Kidney tubule cell (primary cell): ENCODE measurements around the gene GALNS.
A peak's percentile ranks its signal among the peaks of the same experiment; 100 is the strongest.
"Not testable (repeated sequence)": the region's sequence is repeated elsewhere in the genome, so short reads cannot be mapped to it uniquely, and the experiment has no call there.

Experiments
- DNase-seq: peaks from one replicate; pipeline ENCODE4 v3.0.0-alpha.2; 2018; ENCODE audit warnings: low spot score

Gene GALNS, protein sequence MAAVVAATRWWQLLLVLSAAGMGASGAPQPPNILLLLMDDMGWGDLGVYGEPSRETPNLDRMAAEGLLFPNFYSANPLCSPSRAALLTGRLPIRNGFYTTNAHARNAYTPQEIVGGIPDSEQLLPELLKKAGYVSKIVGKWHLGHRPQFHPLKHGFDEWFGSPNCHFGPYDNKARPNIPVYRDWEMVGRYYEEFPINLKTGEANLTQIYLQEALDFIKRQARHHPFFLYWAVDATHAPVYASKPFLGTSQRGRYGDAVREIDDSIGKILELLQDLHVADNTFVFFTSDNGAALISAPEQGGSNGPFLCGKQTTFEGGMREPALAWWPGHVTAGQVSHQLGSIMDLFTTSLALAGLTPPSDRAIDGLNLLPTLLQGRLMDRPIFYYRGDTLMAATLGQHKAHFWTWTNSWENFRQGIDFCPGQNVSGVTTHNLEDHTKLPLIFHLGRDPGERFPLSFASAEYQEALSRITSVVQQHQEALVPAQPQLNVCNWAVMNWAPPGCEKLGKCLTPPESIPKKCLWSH

DNA sequence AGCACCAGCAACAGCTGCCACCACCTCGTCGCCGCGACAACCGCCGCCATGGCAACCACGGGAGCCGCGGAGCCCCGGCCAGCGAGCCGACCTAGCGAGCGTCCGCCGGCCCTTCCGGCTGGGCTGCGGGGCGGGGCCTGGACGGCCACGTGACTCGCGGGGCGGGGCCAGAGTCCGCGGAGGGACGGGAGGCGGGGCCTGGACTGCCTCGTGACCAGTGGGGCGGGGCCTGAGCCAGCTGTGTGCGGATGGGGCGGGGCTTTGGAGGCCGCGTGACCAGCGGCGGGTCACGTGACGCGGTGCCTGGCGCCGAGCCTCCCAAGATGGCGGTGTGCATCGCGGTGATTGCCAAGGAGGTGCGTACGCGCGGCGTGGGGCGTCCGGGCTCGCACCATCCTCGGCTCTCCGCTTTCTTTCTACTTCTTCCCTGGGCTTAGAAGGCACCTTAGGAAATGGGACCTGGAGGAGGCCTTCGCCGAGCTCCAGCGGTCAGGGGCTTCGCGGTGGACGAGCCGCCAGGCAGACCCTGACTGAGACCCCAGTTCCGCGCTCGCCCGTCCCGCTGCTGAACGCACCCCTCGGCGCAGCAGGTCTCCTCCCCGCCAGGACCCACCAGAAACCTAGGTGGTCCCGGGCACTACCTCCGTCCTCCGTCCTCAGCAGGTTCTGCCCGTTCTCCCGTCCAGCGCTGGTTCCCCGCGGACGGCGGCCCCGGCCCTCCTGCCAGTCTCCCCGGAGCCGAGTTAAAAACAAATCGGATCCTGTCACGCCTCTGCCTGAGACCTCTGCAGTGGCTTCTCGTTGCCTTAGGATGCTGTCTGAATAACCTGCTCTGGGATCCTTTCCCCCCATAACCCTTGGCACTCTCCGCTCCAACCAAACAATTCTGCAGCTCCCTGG lies at the start of gene GALNS, which contains the start of gene TRAPPC2L:
TSS of gene GALNS (minus strand) at position 120 of the 900 bp plus-strand sequence. CDS start at position 50, 70 bp downstream.
TSS of gene TRAPPC2L (plus strand) at position 300 of the 900 bp plus-strand sequence. CDS start at position 324, 24 bp downstream.
- peak; percentile 95 for DNase-seq

DNA sequence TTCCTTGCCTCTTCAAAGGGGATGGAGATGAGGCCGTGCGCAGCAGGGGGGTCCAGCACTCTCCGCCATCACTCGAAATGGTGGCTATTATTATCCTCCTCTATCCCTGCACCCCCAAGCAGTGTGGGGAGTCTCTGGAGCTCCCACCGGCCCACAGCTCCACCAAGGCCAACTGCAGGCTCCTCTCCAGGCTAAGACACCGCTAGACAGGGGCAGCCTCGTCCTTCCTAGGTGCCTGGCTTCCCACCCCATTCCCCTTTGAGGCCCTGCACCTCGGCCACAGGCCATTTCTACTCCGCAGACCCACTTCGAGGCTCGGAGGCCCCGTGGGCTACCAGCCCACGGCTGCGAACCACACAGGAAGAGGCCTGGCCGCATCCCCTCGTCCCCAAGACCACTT lies 49.3 kb upstream of the GALNS start:
- DNase-seq = no peak

DNA sequence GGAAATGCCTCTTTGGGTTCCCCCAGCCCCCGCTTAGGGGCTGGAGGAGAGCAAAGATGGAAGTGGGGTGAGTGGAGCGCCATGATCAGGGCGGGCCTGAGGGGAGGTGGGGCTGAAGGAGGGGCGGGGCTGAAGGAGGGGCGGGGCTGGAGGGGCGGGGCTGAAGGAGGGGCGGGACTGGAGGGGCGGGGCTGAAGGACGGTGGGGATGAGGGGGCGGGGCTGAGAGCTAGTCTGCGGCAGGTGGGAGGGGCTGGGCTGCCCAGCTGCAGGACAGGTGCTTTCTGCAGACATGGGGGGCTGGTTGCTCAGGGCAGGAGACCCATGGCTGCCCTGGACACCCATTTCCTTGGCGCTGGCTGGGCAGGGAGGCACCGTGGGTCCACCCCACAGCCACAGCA lies 48.8 kb upstream of the GALNS start:
- no peak for DNase-seq

DNA sequence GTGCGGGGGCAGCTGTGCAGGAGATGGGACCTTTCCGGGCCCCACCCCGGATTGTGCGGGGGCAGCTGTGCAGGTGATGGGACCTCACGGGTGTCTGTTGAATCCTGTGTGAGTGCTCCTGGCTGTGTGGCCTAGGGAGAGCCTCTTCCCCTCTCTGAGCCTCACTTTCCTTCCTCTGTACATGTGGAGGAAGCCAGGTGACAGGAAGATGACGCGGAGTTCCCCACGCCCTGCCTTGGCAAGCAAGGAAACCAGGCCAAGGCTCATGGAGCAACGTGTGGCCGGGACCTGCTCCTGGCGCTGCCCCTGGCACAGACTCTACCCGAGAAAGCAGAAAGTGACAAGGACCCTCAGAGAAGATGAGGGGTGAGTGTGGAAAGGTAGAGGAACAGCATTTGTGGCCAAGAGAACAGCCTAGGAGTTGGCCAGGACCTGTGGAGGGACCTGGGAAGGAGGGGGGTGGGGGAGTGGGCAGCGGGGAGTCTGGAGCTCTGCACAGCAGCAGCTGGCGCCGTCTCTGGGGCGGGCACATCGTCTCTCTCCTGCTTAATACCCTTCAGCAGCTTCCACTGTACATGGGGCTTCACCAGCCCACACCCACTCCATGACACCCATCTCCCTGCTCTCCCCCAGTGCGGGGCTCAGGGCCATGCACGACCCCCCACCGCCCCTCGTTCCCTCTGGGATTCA lies 48.1 kb upstream of the GALNS start:
- DNase-seq = no peak

DNA sequence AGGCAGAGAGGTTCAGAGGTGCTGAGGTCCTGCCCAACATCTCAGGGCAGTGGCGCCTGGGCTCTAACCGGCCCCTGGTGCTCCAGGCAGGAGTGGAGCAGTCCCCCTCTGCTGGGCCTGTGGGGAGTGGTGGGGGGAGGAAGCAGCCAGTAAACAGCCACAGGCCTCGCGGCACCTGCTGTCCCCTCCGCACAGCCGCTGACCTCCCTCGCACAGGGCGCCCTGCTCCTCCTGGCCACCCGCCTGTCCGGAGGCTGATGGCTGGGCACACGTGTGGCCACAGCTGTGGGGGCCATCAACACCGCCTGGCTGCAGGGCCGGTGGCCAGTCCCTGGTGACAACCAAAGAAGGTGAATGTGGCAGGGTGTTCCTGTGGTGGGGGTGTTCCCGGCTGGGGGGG lies 46.5 kb upstream of the GALNS start:
- no peak for DNase-seq

DNA sequence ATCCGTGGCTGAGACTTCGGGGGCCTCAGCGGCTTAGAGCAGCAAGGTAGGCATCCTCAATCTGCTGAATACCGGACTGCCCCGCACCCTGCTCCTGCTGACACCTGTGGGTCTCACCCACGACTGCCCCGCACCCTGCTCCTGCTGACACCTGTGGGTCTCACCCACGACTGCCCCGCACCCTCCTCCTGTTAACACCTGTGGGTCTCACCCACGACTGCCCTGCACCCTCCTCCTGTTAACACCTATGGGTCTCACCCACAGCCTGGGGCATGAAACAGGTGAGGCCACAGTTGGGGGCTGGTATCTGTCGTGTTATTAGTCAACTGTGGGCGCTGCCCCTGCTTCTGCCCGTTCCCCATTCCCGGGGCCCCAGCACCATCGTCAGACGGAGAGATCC lies 46.0 kb upstream of the GALNS start:
- no peak for DNase-seq

DNA sequence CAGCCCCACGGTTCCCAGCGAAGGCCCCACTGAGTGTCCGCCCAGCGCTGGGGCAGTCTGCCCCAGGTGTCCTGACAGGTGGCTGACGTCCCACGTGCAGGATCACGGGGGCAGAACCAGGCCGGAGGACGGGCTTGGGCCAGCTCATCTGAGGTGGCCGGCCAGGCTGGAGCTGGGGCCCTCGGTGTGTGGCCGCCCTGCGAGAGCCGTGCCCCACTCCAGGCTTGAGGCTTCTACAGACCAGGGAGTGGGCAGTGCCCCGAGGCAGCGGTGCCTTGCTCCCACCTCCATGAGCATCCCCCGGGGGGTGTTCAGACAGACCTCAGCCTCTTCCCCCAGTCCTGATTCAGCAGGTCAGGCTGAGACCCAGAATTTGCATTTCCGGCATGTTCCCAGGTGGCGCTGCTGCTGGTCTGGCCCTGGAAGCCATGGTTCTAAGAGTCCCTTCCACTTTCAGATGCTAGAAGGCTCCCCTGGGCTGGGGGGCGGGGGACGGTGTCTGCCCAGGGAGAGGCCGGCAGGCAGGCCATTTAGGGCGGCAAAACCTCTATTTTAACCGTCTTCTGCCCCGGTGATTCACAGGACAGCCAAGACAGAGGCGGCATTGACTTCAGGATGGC lies 45.1 kb upstream of the GALNS start:
- DNase-seq = no peak

DNA sequence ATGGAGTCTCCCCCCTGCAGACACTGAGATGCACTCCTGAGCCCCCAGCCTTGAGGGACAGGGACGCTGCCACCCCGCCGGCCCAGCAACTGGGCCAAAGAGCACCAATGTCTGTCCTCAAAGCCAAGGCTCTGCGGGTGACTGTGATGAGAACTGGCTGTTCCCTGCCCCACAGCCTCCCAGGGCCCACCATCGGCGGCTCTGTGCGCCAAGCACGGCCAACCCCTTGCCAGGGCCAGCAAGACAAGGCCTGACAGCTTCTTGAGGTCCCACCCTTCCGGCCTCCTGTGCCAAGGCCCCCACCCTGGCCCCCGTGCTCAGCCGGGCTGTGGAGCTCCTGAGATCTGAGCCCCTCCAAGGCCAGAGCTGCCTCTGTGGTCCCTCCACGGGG lies 43.9 kb upstream of the GALNS start:
- no peak for DNase-seq

DNA sequence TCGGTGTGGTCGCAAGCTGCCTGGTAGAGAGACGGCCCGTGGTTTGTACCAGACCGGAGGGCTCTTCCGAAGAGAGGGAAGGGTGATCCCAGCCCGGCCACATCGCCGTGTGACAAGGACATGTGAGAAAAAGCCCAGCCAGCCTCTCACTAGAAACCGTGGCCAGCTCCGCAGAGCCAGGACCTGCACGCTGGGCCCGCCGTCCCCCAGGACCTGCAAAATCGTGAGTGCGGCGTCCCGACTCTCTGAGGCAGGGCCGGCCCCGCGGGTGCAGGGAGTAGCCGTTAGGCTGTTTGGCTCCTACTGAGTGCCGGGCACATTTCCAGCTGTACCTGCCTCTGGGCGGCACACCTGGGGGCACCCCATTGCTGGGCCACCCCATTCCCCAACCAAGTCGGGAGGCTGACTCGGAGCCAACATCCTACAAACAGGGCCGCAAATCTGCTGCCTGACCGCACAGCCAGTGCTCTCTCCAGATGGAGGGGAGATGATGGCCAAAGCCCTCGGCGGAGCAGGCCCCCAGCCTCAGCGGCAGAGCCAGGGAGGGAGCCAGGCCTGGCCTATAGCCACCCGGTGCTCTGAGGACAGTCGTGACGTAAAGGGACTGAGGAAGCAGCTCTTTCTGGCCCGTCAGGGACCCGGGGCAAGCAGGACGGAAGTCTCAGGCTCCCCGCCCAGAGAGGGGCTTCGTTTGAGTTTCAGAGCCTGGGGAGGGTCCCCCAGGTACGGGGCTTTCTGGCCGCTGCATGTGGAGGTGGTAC lies 43.3 kb upstream of the GALNS start:
- no peak for DNase-seq

DNA sequence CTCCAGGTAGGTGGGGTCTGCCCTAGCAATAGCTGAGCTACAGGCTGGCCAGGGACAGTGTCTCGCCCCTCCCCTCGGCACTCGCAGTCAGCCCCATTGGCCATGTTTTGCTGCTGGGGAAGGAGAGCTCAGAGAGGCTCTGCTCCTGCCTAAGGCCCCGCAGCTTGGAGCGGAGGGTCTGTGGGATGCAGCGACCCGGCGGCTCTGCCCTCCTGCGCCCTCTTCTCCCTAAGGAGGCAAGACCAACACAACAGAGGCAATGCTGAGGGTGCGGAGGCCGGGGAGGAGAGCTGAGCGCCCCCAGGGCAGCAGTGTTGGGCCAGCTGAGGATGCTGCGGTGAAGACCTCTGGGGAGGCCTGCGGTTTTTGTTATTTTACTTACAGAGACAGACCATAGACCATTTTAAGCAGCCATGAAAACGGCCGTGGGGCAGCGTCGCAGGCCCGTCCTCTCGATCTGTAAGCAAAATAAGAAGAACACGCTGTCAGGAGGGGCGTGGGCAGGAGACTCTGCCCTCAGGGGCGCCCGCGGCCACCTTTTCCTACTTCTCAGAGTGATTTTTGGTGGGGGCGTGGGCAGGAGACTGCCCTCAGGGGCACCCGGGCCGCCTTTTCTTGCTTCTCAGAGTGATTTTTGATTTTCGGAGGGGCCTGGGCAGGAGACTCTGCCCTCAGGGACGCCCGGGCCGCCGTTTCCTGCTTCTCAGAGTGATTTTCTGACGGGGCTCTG lies 41.1 kb upstream of the GALNS start:
- DNase-seq = no peak

DNA sequence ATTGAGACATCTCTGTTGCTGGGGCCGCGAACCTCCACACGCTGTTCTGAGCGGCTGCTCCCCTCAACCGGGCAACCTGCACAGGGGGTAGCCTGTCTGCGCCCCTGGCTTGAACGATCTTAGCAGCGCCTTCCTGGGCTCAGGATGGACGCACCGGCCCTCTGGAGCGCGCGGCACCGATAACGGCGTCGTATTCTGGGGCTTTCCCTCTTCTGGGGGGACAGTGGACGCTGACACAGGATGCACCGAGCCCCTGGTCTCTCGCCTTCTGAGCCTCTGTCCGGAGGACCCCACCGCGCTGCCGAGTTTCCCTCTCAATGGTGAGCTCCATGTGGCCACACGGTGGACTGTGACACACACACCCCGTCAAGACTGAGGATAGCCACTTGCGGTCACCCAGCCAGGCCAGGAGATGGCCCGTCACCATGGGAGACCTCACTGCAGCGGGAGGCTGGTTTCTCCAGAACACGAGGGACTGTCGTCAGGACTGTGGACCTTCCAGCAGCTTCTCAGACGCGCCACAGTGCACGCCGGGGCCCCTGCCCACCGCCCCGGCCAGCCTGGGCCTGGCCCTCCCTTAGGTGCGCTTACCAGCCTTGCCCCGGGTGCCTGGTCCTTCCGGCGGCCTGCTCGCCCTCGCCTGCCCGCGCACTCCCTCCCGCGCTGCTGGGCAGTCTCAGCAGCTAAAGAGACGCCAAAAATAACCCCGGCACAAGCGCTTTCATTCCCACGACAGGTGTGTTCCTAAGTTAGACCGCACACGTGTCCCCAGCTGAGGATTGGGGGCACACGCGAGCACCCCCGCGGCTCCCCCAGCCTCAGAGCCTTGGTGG lies 39.7 kb upstream of the GALNS start:
- no peak for DNase-seq

DNA sequence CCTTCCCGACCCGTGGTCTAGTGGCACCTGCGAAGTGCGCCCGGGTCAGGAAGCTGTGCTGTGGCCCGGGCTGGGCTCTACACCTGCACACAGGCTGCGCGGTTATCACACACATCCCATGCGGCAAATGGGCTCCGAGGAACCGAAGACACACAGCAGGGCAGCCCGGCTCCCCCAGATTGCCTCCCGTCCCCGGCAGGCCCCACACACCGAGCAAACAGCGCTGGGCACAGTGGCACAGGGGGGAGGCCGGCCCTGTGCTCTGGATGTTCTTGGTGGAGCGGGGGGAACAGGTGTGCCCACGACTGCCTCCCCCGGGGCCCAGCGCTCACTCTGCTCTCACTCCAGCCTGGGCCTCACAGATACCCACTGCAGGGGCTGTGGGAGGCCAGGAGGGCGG lies 38.6 kb upstream of the GALNS start:
- no peak for DNase-seq

DNA sequence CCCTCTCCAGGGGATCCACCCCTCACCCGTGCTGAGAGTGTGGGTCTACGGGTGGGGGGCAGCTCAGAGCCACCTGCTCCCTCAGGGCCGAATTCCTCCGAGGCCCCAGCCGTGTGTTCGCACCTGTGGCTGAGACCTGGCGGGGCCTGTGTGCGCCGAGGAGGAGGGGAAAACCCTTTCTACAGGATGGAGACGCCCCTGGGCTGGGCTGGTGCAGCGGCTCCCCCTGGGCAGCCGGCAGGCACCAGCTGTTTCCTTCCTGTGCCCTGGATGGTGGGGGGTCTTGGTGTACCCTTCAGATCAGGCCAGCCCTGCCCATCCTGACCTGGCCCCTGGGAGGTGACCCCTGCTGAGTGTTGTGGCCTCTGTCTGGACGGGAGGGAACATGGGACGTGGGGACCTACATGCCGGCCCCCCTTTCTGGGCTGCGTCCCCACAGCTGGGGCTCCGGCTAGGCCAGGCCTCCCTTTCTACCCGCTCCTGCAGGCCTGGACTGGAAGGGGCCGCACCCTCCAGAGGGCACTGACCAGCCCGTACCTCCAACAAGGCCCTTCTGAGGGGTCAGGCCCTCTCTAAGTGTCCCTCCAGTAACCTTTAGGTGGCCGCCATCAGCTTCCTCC lies 38.0 kb upstream of the GALNS start:
- DNase-seq = no peak

DNA sequence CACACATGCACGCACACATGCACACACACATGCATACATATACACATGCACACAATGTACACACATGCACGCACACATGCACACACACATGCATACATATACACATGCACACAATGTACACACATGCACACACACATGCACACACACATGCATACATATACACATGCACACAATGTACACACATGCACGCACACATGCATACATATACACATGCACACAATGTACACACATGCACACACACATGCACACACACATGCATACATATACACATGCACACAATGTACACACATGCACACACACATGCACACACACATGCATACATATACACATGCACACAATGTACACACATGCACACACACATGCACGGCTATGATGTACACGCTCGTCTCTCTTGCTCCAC lies 37.5 kb upstream of the GALNS start:
- DNase-seq = not testable (repeated sequence)

DNA sequence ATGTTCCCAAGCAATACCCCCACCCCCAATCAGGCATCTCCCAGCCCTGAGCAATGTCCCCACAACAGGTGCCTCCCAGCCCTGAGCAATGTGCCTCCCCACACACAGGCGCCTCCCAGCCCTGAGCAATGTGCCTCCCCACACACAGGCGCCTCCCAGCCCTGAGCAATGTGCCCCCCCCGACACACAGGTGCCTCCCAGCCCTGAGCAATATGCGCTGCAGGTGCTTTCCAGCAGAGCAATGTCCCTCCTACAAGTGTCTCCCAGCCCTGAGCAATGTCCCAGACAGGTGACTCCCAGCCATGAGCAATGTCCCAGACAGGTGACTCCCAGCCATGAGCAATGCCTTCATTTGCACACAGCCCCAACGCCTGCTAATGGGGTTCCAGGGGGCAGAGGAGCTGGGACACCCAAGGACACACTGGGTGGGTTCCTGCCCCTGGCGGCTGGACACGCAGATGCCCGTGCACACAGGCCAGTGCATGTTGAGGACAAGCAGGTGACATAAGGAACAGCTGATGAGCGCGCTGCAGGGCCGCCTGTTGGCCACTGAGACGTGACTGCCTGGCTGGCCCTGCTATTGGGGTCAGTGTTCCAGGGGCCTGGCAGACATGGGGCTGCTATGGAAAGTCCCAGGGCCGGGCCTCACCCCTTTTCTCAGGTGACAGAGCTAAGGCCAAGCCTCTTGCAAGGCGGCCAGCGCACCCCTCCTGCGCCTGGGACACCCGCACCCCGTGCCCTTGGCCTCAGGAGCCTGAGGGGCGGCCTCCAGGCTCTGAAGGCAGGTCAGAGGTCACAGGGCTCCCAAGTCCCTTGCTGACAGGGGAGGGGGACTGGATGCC lies 36.6 kb upstream of the GALNS start:
- peak; percentile 59 for DNase-seq

DNA sequence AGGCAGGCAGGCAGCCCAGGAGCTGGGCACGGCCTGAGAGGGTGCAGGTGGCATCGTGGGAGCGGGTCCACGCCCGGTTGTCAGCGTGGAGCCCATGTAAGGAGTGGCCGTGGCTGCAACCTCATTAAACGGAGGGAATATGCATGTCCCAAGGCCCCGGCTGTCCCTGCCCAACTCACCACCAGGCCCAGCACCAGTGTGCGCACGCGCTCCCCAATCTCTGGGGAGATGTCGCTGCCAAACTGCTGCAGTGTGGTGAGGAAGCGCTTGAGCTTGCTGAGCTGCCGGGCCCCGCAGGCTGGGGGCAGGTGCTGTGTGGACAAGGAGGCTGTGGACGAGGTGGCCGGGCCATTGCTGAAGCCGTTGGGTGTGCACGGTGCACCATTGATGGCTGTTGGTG lies 35.3 kb upstream of the GALNS start:
- no peak for DNase-seq

DNA sequence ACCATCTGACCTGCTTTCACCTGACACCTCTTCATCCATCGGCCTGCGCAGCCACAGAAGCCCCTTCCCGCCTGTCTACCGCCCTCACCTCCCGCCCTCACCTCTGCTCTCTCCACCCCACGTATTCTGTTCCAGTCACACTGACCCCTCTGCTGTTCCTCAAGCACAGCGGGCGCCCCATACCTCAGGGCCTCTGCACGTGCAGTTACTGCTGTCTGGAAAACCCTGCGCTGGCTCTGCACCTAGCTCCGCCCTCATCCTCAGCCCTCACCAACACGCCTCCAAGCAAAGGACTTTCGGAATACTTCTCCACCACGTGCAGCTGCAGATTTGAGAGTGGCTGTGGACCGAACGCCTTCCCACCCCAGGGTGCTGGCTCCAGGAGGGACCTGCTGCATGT lies 34.3 kb upstream of the GALNS start:
- DNase-seq = no peak
